Measurements from ENCODE around the gene SLC2A6. TPM values are rescaled to one million over a fixed set of nuclear protein-coding genes. Genes with fewer than 3 reads are reported as not detected.

Gene SLC2A6
- total and polyA plus RNA-seq, 10 of the 15 experiments (the other 5 are each of a cell fraction or from before 2014, with no cell fraction given): 1.1 to 37.9 (median 18.3) TPM

DNA sequence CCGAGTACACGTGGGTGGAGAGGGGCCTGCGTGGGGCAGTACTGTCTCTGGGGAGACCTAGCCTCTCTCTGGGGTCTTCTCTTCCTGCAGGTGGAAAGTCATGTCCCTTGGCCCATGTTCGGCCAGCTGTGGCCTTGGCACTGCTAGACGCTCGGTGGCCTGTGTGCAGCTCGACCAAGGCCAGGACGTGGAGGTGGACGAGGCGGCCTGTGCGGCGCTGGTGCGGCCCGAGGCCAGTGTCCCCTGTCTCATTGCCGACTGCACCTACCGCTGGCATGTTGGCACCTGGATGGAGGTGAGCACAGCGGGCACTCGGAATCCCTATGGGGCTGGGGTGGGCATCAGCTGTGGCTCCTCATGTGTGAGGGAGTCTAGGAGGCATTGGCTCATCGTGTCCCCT lies 24.6 kb downstream of the SLC2A6 start:
- no peaks in the 10 kb centered on the region for H3K36me3 ChIP-seq (ENCODE audit: control insufficient read depth in 2 of 2, insufficient read depth in 2 of 2, low read length in 1 of 2)
- H3K27me3 ChIP-seq (replicated peaks in 1 of 2; ENCODE audit: control insufficient read depth in 2 of 2, insufficient read depth in 2 of 2, low read length in 1 of 2): no peaks in the 10 kb centered on the region; a peak in 2 of 4 replicates
- intact Hi-C loops (cut with micrococcal nuclease; ENCODE audit: unreplicated experiment): no loop called here
- ChIA-PET CTCF (interaction anchor here (1.8 kb wide), 1 partner anchor 32 kb away, joined by 5 read pairs; no protein-coding TSS in a partner anchor), RAD21 (ENCODE audit: unreplicated experiment) (no interaction called here), SMC1A (ENCODE audit: uncharacterized antibody, unreplicated experiment) (no interaction called here), POLR2A (no interaction called here)
- no peak overlapping the region for H3K9ac ChIP-seq (ENCODE audit: control insufficient read depth, insufficient read depth, low read length)
- H3K9me3 ChIP-seq (replicated peaks; ENCODE audit: control insufficient read depth, insufficient read depth, low read length): no peaks in the 10 kb centered on the region
- in situ Hi-C loops (cut with MboI): no loop called here
- DNase-seq (ENCODE audit: low read depth, low spot score) (no peak), FAIRE-seq (no peak), ATAC-seq (no peak)
- no peak overlapping the region for H3K4me3 ChIP-seq
- WGBS (ENCODE audit: insufficient coverage, insufficient replicate concordance, low lambda C conversion rate, missing lambda C conversion rate): 38% methylated on average over 19 of the region's 19 CpGs
- H3K4me1 ChIP-seq (ENCODE audit: control insufficient read depth, insufficient read depth, low read length): no peaks in the 10 kb centered on the region; the same call in 1 of the 2 replicates
- no peak overlapping the region for H3K27ac ChIP-seq (ENCODE audit: control insufficient read depth, insufficient read depth)
- no peaks in the 10 kb centered on the region for H4K20me1 ChIP-seq (ENCODE audit: control insufficient read depth, insufficient read depth)
- H3K4me2 ChIP-seq (ENCODE audit: control insufficient read depth, insufficient read depth): no peak overlapping the region
- TF ChIP-seq SMAD1 (IDR thresholded peaks at IDR 0.05; ENCODE audit: low read depth, partially characterized antibody) (no peak), ZNF384 (IDR thresholded peaks at IDR 0.05; ENCODE audit: borderline replicate concordance, low read depth, low read length) (no peak), BACH1 (IDR thresholded peaks at IDR 0.05; ENCODE audit: borderline replicate concordance) (no peak), SPI1 (IDR thresholded peaks at IDR 0.05; ENCODE audit: borderline replicate concordance, insufficient read depth, low read depth, low read length) (no peak), NFIC (IDR thresholded peaks at IDR 0.05; ENCODE audit: low read depth, low read length) (no peak), ZZZ3 (IDR thresholded peaks at IDR 0.05; ENCODE audit: control insufficient read depth, insufficient read length, low read depth) (no peak), RUNX3 (IDR thresholded peaks at IDR 0.05; ENCODE audit: low read length) (no peak), FOS (IDR thresholded peaks at IDR 0.05; ENCODE audit: borderline replicate concordance, extremely low read depth, insufficient read length) (no peak), TCF7 (IDR thresholded peaks at IDR 0.05; ENCODE audit: borderline replicate concordance) (no peak)
- TF ChIP-seq, protein P1, sequence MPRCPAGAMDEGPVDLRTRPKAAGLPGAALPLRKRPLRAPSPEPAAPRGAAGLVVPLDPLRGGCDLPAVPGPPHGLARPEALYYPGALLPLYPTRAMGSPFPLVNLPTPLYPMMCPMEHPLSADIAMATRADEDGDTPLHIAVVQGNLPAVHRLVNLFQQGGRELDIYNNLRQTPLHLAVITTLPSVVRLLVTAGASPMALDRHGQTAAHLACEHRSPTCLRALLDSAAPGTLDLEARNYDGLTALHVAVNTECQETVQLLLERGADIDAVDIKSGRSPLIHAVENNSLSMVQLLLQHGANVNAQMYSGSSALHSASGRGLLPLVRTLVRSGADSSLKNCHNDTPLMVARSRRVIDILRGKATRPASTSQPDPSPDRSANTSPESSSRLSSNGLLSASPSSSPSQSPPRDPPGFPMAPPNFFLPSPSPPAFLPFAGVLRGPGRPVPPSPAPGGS (IDR thresholded peaks at IDR 0.05; ENCODE audit: borderline replicate concordance, insufficient read depth, low read depth, low read length, poor library complexity, severe bottlenecking): no peak
- TF ChIP-seq, protein P2, sequence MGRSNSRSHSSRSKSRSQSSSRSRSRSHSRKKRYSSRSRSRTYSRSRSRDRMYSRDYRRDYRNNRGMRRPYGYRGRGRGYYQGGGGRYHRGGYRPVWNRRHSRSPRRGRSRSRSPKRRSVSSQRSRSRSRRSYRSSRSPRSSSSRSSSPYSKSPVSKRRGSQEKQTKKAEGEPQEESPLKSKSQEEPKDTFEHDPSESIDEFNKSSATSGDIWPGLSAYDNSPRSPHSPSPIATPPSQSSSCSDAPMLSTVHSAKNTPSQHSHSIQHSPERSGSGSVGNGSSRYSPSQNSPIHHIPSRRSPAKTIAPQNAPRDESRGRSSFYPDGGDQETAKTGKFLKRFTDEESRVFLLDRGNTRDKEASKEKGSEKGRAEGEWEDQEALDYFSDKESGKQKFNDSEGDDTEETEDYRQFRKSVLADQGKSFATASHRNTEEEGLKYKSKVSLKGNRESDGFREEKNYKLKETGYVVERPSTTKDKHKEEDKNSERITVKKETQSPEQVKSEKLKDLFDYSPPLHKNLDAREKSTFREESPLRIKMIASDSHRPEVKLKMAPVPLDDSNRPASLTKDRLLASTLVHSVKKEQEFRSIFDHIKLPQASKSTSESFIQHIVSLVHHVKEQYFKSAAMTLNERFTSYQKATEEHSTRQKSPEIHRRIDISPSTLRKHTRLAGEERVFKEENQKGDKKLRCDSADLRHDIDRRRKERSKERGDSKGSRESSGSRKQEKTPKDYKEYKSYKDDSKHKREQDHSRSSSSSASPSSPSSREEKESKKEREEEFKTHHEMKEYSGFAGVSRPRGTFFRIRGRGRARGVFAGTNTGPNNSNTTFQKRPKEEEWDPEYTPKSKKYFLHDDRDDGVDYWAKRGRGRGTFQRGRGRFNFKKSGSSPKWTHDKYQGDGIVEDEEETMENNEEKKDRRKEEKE (IDR thresholded peaks at IDR 0.05): no peak
- H2AFZ ChIP-seq (ENCODE audit: control insufficient read depth, low read depth, low read length): no peak overlapping the region
- no peaks in the 10 kb centered on the region for H3K79me2 ChIP-seq (ENCODE audit: control insufficient read depth, insufficient read depth, low read length)
- BruUV-seq (replicated peaks): no TSS peak
